B cell (primary cell): Measurements from ENCODE around the gene ZACN. TPM values are rescaled to one million over a fixed set of nuclear protein-coding genes. Genes with fewer than 3 reads are reported as not detected.

Experiments used
- ATAC-seq: fragments of 200-7000 bp; cut with Tn5 transposase; one replicate; pipeline ENCODE4 v1.10.0; 2021; ENCODE audit warnings: low read depth, mild to moderate bottlenecking, moderate number of reproducible peaks, moderate library complexity
- CTCF ChIA-PET: fragments of 350-600 bp; sonication (Branson Sonifier 250); formaldehyde crosslinking; loops from one replicate; lab custom pipeline; 2021; ENCODE audit warnings: antibody characterized with exemption, inconsistent platforms; lab: Charles Lee
- POLR2A ChIA-PET: fragments of 350-600 bp; sonication (Branson Sonifier 250); formaldehyde crosslinking; loops from one replicate; lab custom pipeline; 2021; ENCODE audit warnings: antibody characterized with exemption; lab: Charles Lee
- DNase-seq: peaks from one replicate; pipeline ENCODE4 v3.0.0; 2013
- H2AFZ ChIP-seq: 2 replicates; pipeline ENCODE4 v1.6.1; 2012; ENCODE audit warnings: mild to moderate bottlenecking, low read depth, low read length; ENCODE audit not compliant: insufficient read depth, poor library complexity, severe bottlenecking
- H3K27ac ChIP-seq, 2 donors: 1 replicate in 1 of 2; 2 replicates in 1 of 2; pipeline ENCODE4 v1.5.1; 2012 to 2013; ENCODE audit warnings: low read length in 2 of 2, mild to moderate bottlenecking in 2 of 2, moderate library complexity in 1 of 2
- H3K27me3 ChIP-seq, 4 experiments: fragments of 200-600 bp in 1 of 4; sonication (generic) in 1 of 4; replicated peaks in 1 of 4; 1 replicate in 2 of 4; 2 replicates in 2 of 4; pipeline versions ENCODE4 v1.6.1 to v1.7.0; 2013 to 2016; ENCODE audit warnings: low read length in 3 of 4, mild to moderate bottlenecking in 2 of 4, mixed read lengths in 1 of 4, moderate library complexity in 1 of 4; ENCODE audit not compliant: insufficient read depth in 4 of 4, control insufficient read depth in 3 of 4; ENCODE audit errors: control extremely low read depth in 1 of 4
- H3K36me3 ChIP-seq, 2 experiments: replicated peaks in 1 of 2; 1 replicate in 1 of 2; 2 replicates in 1 of 2; pipeline versions ENCODE4 v1.6.1 to v1.7.1; 2013; ENCODE audit warnings: low read length in 1 of 2; ENCODE audit not compliant: insufficient read depth in 2 of 2, control insufficient read depth in 1 of 2; ENCODE audit errors: control extremely low read depth in 1 of 2, extremely low read depth in 1 of 2
- H3K4me1 ChIP-seq, 2 donors: fragments of 200-600 bp in 1 of 2; sonication (generic) in 1 of 2; 1 replicate in 1 of 2; 2 replicates in 1 of 2; pipeline versions ENCODE4 v1.5.1 to v1.6.1; 2013 to 2017; ENCODE audit warnings: low read length in 2 of 2; ENCODE audit not compliant: control insufficient read depth in 2 of 2, insufficient read depth in 2 of 2
- H3K4me2 ChIP-seq: replicated peaks from 2 replicates; pipeline ENCODE3; 2012; ENCODE audit warnings: mild to moderate bottlenecking, low read depth, low read length; ENCODE audit not compliant: poor library complexity, severe bottlenecking
- H3K4me3 ChIP-seq, 5 experiments: fragments of 200-600 bp in 1 of 5; sonication (generic) in 1 of 5; 1 replicate in 3 of 5; 2 replicates in 2 of 5; pipeline versions ENCODE4 v1.5.1 to v1.7.0; 2011 to 2016; ENCODE audit warnings: low read length in 4 of 5, mild to moderate bottlenecking in 4 of 5, low read depth in 2 of 5, control low read depth in 1 of 5, moderate library complexity in 1 of 5; ENCODE audit not compliant: insufficient read depth in 1 of 5; ENCODE audit errors: control extremely low read depth in 1 of 5, extremely low read depth in 1 of 5
- H3K79me2 ChIP-seq: fragments of 200-600 bp; sonication (generic); one replicate; pipeline ENCODE4 v1.6.0; 2016; ENCODE audit warnings: low read length; ENCODE audit not compliant: control insufficient read depth, insufficient read depth
- H3K9ac ChIP-seq: fragments of 200-600 bp; sonication (generic); 2 replicates; pipeline ENCODE4 v1.6.1; 2017; ENCODE audit warnings: mild to moderate bottlenecking, low read length, moderate library complexity
- H3K9me3 ChIP-seq, 3 donors: one replicate each; pipeline versions ENCODE4 v1.6.1 to v1.7.1; 2013; ENCODE audit warnings: low read length in 2 of 3; ENCODE audit not compliant: control insufficient read depth in 2 of 3, insufficient read depth in 1 of 3; ENCODE audit errors: control extremely low read depth in 1 of 3
- H4K20me1 ChIP-seq: 2 replicates; pipeline ENCODE4 v1.6.0; 2012; ENCODE audit warnings: mild to moderate bottlenecking, low read length; ENCODE audit not compliant: insufficient read depth, control insufficient read depth, poor library complexity, severe bottlenecking
- H3K27ac Mint-ChIP-seq: one replicate; pipeline ENCODE4 v1.8.0; 2021; ENCODE audit warnings: mixed read lengths
- H3K27me3 Mint-ChIP-seq: one replicate; pipeline ENCODE4 v1.8.0; 2021; ENCODE audit warnings: mixed read lengths
- H3K4me1 Mint-ChIP-seq: one replicate; pipeline ENCODE4 v1.8.0; 2021; ENCODE audit warnings: mixed read lengths
- H3K4me3 Mint-ChIP-seq: one replicate; pipeline ENCODE4 v1.8.0; 2021; ENCODE audit warnings: mixed read lengths
- H3K9me3 Mint-ChIP-seq: one replicate; pipeline ENCODE4 v1.8.0; 2022; ENCODE audit warnings: mixed read lengths; ENCODE audit not compliant: insufficient read depth
- CTCF ChIP-seq: fragments of 200-600 bp; IDR thresholded peaks from one replicate; pipeline ENCODE4 v1.8.0; 2022; ENCODE audit warnings: antibody characterized with exemption, mild to moderate bottlenecking
- EZH2 ChIP-seq: IDR thresholded peaks from 2 replicates; pipeline ENCODE4 v1.6.1; 2012; ENCODE audit warnings: borderline replicate concordance, low read depth, mild to moderate bottlenecking, moderate library complexity, low read length; ENCODE audit not compliant: insufficient read depth, poor library complexity, severe bottlenecking
- WGBS: methylation state at CpG from one replicate; pipeline ENCODE4 v1.1.5; 2013; ENCODE audit warnings: missing lambda C conversion rate; ENCODE audit not compliant: insufficient coverage; 5-methylcytosine and 5-hydroxymethylcytosine counted together
- intact Hi-C: fragments of 100-400 bp; cut with micrococcal nuclease; formaldehyde crosslinking; loops from one replicate; pipeline ENCODE4 v1.10.0; 2022
- polyA plus RNA-seq: library from polyadenylated mRNA; depleted of rRNA; stranded (reverse); fragments of >200 nt; gene quantifications from 2 replicates; pipeline ENCODE4 v1.2.3, GENCODE V29; 2012
- total RNA-seq, 2 donors: library from RNA; stranded (reverse); fragments of 120-200 nt in 1 of 2; gene quantifications; 1 replicate in 1 of 2; 2 replicates in 1 of 2; pipeline versions ENCODE4 v1.2.3 to v1.2.4, GENCODE V29; 2013 to 2022

The ZACN gene
- total and polyA plus RNA-seq, 2 donors (not counting 1 experiment from before 2014, with no cell fraction given), result 0.37 to 0.45 TPM

GRCh38 chr17:76033139-76033538 is 45.8 kb upstream of the ZACN start:
- Histone ChIP-seq H3K36me3 (peaks cover 0 to 4% of the 10 kb centered on the region in 2 experiments), H3K4me3 (no peak overlapping the region), H2AFZ (no peak overlapping the region), H3K9me3 (no peaks in the 10 kb centered on the region), H3K27ac (no peak overlapping the region), H4K20me1 (no peaks in the 10 kb centered on the region), H3K9ac (no peak overlapping the region), H3K4me2 (no peak overlapping the region), H3K27me3 (peaks cover 0 to 2% (median 0%) of the 10 kb centered on the region in 4 experiments), H3K79me2 (no peaks in the 10 kb centered on the region), H3K4me1 (peaks cover 8 to 9% of the 10 kb centered on the region in 2 donors)
- CTCF ChIA-PET, result no interaction called here
- DNase-seq, result no peak
- no peaks in the 10 kb centered on the region for H3K9me3 Mint-ChIP-seq
- H3K4me3 Mint-ChIP-seq, result no peak overlapping the region
- H3K27ac Mint-ChIP-seq, result no peak overlapping the region
- TF ChIP-seq EZH2, result no peak
- no peak for TF ChIP-seq CTCF
- no peaks in the 10 kb centered on the region for H3K27me3 Mint-ChIP-seq
- intact Hi-C loops, result no loop called here
- POLR2A ChIA-PET, result no interaction called here
- no peak for ATAC-seq
- peaks cover 8% of the 10 kb centered on the region for H3K4me1 Mint-ChIP-seq
- 98% methylated on average over 6 of the region's 6 CpGs for WGBS

GRCh38 chr17:76034428-76035350 is 44.3 kb upstream of the ZACN start:
- CTCF ChIA-PET, result interaction anchor here (1.0 kb wide), 1 partner anchor 21 kb away, joined by 3 read pairs; no protein-coding TSS in a partner anchor
- Mint-ChIP-seq H3K9me3 (no peaks in the 10 kb centered on the region), H3K4me1 (peaks cover 3% of the 10 kb centered on the region), H3K4me3 (no peak overlapping the region), H3K27ac (no peak overlapping the region), H3K27me3 (no peaks in the 10 kb centered on the region)
- 97% methylated on average over 12 of the region's 13 CpGs for WGBS
- H3K79me2 ChIP-seq, result no peaks in the 10 kb centered on the region
- TF ChIP-seq EZH2, result no peak
- H3K4me3 ChIP-seq, result no peak overlapping the region
- POLR2A ChIA-PET, result no interaction called here
- no peak overlapping the region for H3K4me2 ChIP-seq
- H3K9ac ChIP-seq, result no peak overlapping the region
- no peak overlapping the region for H3K27ac ChIP-seq
- H3K36me3 ChIP-seq, result peaks cover 8 to 18% of the 10 kb centered on the region in 2 experiments
- intact Hi-C loops, result no loop called here
- H3K4me1 ChIP-seq, result peaks cover 3% of the 10 kb centered on the region in 2 donors
- no peak overlapping the region for H2AFZ ChIP-seq
- ATAC-seq (no peak), DNase-seq (no peak)
- H4K20me1 ChIP-seq, result no peaks in the 10 kb centered on the region
- H3K27me3 ChIP-seq, result no peaks in the 10 kb centered on the region
- no peaks in the 10 kb centered on the region for H3K9me3 ChIP-seq
